Parathyroid adenoma (tissue), 2 donors: ENCODE results near the gene TMEM238L.

ENCODE experiments used
- H2AFZ ChIP-seq: fragments of 300-600 bp; sonication (generic); one replicate; pipeline ENCODE4 v1.7.0; 2017; ENCODE audit warnings: antibody characterized with exemption, mild to moderate bottlenecking
- H3K27ac ChIP-seq: fragments of 300-600 bp; sonication (generic); one replicate; pipeline ENCODE4 v1.7.0; 2017
- H3K27me3 ChIP-seq: fragments of 300-600 bp; sonication (generic); one replicate; pipeline ENCODE4 v1.7.0; 2017; ENCODE audit warnings: low read length; ENCODE audit not compliant: control insufficient read depth, insufficient read depth
- H3K36me3 ChIP-seq: fragments of 300-600 bp; sonication (generic); one replicate; pipeline ENCODE4 v1.7.0; 2017; ENCODE audit warnings: low read length; ENCODE audit not compliant: control insufficient read depth, insufficient read depth
- H3K4me1 ChIP-seq: fragments of 300-600 bp; sonication (generic); one replicate; pipeline ENCODE4 v1.7.0; 2017; ENCODE audit warnings: control low read depth
- H3K4me2 ChIP-seq: fragments of 300-600 bp; sonication (generic); one replicate; pipeline ENCODE4 v1.7.0; 2017; ENCODE audit warnings: low read length
- H3K4me3 ChIP-seq: fragments of 300-600 bp; sonication (generic); one replicate; pipeline ENCODE4 v1.7.0; 2017; ENCODE audit warnings: low read depth, low read length
- H3K79me2 ChIP-seq: fragments of 300-600 bp; sonication (generic); one replicate; pipeline ENCODE4 v1.7.0; 2017; ENCODE audit warnings: control low read depth
- H3K9ac ChIP-seq: fragments of 300-600 bp; sonication (generic); one replicate; pipeline ENCODE4 v1.7.0; 2017; ENCODE audit warnings: mild to moderate bottlenecking
- H3K9me3 ChIP-seq: fragments of 300-600 bp; sonication (generic); one replicate; pipeline ENCODE4 v1.7.0; 2017; ENCODE audit warnings: low read length; ENCODE audit not compliant: control insufficient read depth
- CTCF ChIP-seq: fragments of 300-600 bp; sonication (generic); IDR thresholded peaks from one replicate; pipeline ENCODE4 v1.7.0; 2017; ENCODE audit warnings: antibody characterized with exemption, mild to moderate bottlenecking
- donor health status: primary hyperparathyroidism.

The TMEM238L gene

GRCh38 chr17:10790491-10791401, 13.2 kb downstream of the TMEM238L start:
- Histone ChIP-seq H3K36me3 (no peaks in the 10 kb centered on the region), H3K27me3 (no peaks in the 10 kb centered on the region), H3K27ac (no peak overlapping the region), H2AFZ (no peak overlapping the region), H3K4me1 (no peaks in the 10 kb centered on the region), H3K79me2 (no peaks in the 10 kb centered on the region), H3K9ac (no peak overlapping the region), H3K4me3 (no peak overlapping the region), H3K9me3 (no peaks in the 10 kb centered on the region), H3K4me2 (no peak overlapping the region)
- TF ChIP-seq CTCF, result no peak

GRCh38 chr17:10789694-10790271, 14.1 kb downstream of the TMEM238L start:
- Histone ChIP-seq H3K36me3 (no peaks in the 10 kb centered on the region), H3K4me2 (no peak overlapping the region), H3K4me3 (no peak overlapping the region), H3K79me2 (no peaks in the 10 kb centered on the region), H3K27me3 (no peaks in the 10 kb centered on the region), H3K27ac (no peak overlapping the region), H3K9ac (no peak overlapping the region), H2AFZ (no peak overlapping the region), H3K9me3 (no peaks in the 10 kb centered on the region), H3K4me1 (no peaks in the 10 kb centered on the region)
- no peak for TF ChIP-seq CTCF

GRCh38 chr17:10787306-10788045, 16.4 kb downstream of the TMEM238L start:
- Histone ChIP-seq H3K27me3 (no peaks in the 10 kb centered on the region), H3K27ac (no peak overlapping the region), H3K9me3 (no peaks in the 10 kb centered on the region), H2AFZ (no peak overlapping the region), H3K4me1 (no peaks in the 10 kb centered on the region), H3K9ac (no peak overlapping the region), H3K4me3 (no peak overlapping the region), H3K4me2 (no peak overlapping the region), H3K36me3 (no peaks in the 10 kb centered on the region), H3K79me2 (no peaks in the 10 kb centered on the region)
- no peak for TF ChIP-seq CTCF

- Histone ChIP-seq H2AFZ (no peak overlapping the region), H3K36me3 (no peaks in the 10 kb centered on the region), H3K4me3 (no peak overlapping the region), H3K27me3 (no peaks in the 10 kb centered on the region), H3K9me3 (no peaks in the 10 kb centered on the region), H3K4me2 (no peak overlapping the region), H3K9ac (no peak overlapping the region), H3K4me1 (no peaks in the 10 kb centered on the region), H3K27ac (no peak overlapping the region), H3K79me2 (no peaks in the 10 kb centered on the region)
- TF ChIP-seq CTCF, result no peak
Observed at GRCh38 chr17:10785295-10785694, 18.6 kb downstream of the TMEM238L start.
